Gastrocnemius medialis (tissue), 4 donors: Measurements from ENCODE around the gene RTN4RL1. TPM values are rescaled to one million over a fixed set of nuclear protein-coding genes. Genes with fewer than 3 reads are reported as not detected.

Source experiments
- ATAC-seq, 2 donors: fragments of 150-250 bp; one replicate each; pipeline ENCODE4 v1.9.1; 2016
- DNase-seq, 2 donors: peaks; one replicate each; pipeline ENCODE4 v3.0.0-alpha.2; 2019
- H3K27ac ChIP-seq, 4 donors: fragments of 200-600 bp; sonication (generic); 1 replicate in 1 of 4; 2 replicates in 3 of 4; pipeline ENCODE4 v1.5.1; 2016 to 2018; ENCODE audit warnings: mild to moderate bottlenecking in 2 of 4, moderate library complexity in 1 of 4
- H3K27me3 ChIP-seq, 3 donors: fragments of 200-600 bp; sonication (generic) in 2 of 3; 1 replicate in 1 of 3; 2 replicates in 2 of 3; pipeline versions ENCODE4 v1.5.1 to v1.6.0; 2016 to 2019; ENCODE audit warnings: mild to moderate bottlenecking in 1 of 3, moderate library complexity in 1 of 3
- H3K36me3 ChIP-seq, 2 donors: fragments of 200-600 bp; sonication (generic) in 1 of 2; one replicate each; pipeline ENCODE4 v1.5.1; 2017 to 2018
- H3K4me1 ChIP-seq, 2 donors: fragments of 200-600 bp; sonication (generic) in 1 of 2; one replicate each; pipeline ENCODE4 v1.5.1; 2016 to 2017; ENCODE audit warnings: mild to moderate bottlenecking in 2 of 2
- H3K4me3 ChIP-seq, 4 donors: fragments of 200-600 bp; sonication (generic) in 3 of 4; 1 replicate in 1 of 4; 2 replicates in 3 of 4; pipeline ENCODE4 v1.5.1; 2016 to 2019; ENCODE audit warnings: mild to moderate bottlenecking in 2 of 4
- H3K9me3 ChIP-seq, 3 donors: fragments of 200-600 bp; sonication (generic) in 2 of 3; 1 replicate in 1 of 3; 2 replicates in 2 of 3; pipeline ENCODE4 v1.5.1; 2016 to 2019
- CTCF ChIP-seq, 5 experiments: fragments of 450-650 bp in 3 of 5; fragments of 200-600 bp in 2 of 5; sonication (generic) in 2 of 5; IDR thresholded peaks in 4 of 5; conservative IDR thresholded peaks in 1 of 5; 1 replicate in 4 of 5; 2 replicates in 1 of 5; pipeline ENCODE4 v1.5.1; 2016 to 2019; ENCODE audit warnings: antibody characterized with exemption in 5 of 5, mild to moderate bottlenecking in 3 of 5, moderate library complexity in 3 of 5
- POLR2A ChIP-seq, 2 donors: fragments of 450-650 bp; IDR thresholded peaks; one replicate each; pipeline ENCODE4 v1.6.1; 2017; ENCODE audit warnings: antibody characterized with exemption in 2 of 2, mild to moderate bottlenecking in 2 of 2, moderate library complexity in 2 of 2
- in situ Hi-C, 4 donors: fragments of 200-750 bp; cut with MboI; loops; one replicate each; pipeline versions ENCODE4 v1.15.0 to v1.8.0; 2017; ENCODE audit warnings: low sequenced_read_pairs in 4 of 4
- intact Hi-C: fragments of 100-400 bp; cut with DNase I; formaldehyde crosslinking; loops from one replicate; pipeline ENCODE4 v1.15.1; 2023; ENCODE audit warnings: low total_unique reads
- total RNA-seq, 4 donors: library from RNA; depleted of rRNA; stranded (reverse); fragments of >200 nt; gene quantifications; one replicate each; pipeline versions ENCODE4 v1.1.0 to v1.2.3, GENCODE V29; 2016

The RTN4RL1 gene
- total RNA-seq, 4 donors from 2014 or later = 0.31 to 1.7 (median 1.2) TPM

GRCh38 chr17:1959871-1960544 is 65.1 kb downstream of the RTN4RL1 start:
- in situ Hi-C loops = no loop called here
- Histone ChIP-seq H3K27ac (no peak overlapping the region), H3K4me1 (no peaks in the 10 kb centered on the region), H3K4me3 (no peak overlapping the region), H3K36me3 (no peaks in the 10 kb centered on the region), H3K9me3 (no peaks in the 10 kb centered on the region), H3K27me3 (no peaks in the 10 kb centered on the region)
- DNase-seq (no peak), ATAC-seq (peak in 1 of 2 donors; percentile 45)
- TF ChIP-seq CTCF (IDR thresholded peaks at IDR 0.05 in 4 of 5, conservative IDR thresholded peaks at IDR 0.05 in 1 of 5) (no peak), POLR2A (IDR thresholded peaks at IDR 0.05) (no peak)
- intact Hi-C loops = no loop called here

- H3K27me3 ChIP-seq = no peaks in the 10 kb centered on the region
- in situ Hi-C loops = no loop called here
- no peak for ATAC-seq
Measured at GRCh38 chr17:1958134-1958881, 66.8 kb downstream of the RTN4RL1 start.

GRCh38 chr17:1957037-1957436 is 68.1 kb downstream of the RTN4RL1 start:
- no peaks in the 10 kb centered on the region for H3K4me1 ChIP-seq
- H3K36me3 ChIP-seq = no peaks in the 10 kb centered on the region
- H3K27ac ChIP-seq = no peak overlapping the region
- ATAC-seq (no peak), DNase-seq (no peak)
- in situ Hi-C loops (no loop called here), intact Hi-C loops (no loop called here)
- no peaks in the 10 kb centered on the region for H3K27me3 ChIP-seq
- no peaks in the 10 kb centered on the region for H3K9me3 ChIP-seq
- TF ChIP-seq CTCF (IDR thresholded peaks at IDR 0.05 in 4 of 5, conservative IDR thresholded peaks at IDR 0.05 in 1 of 5) (no peak), POLR2A (IDR thresholded peaks at IDR 0.05) (no peak)
- no peak overlapping the region for H3K4me3 ChIP-seq

More at GRCh38 chr17:1958134-1958881, 66.8 kb downstream of the RTN4RL1 start:
- H3K4me1 ChIP-seq = no peaks in the 10 kb centered on the region
- no peaks in the 10 kb centered on the region for H3K36me3 ChIP-seq
- no peak overlapping the region for H3K27ac ChIP-seq
- TF ChIP-seq CTCF (IDR thresholded peaks at IDR 0.05 in 4 of 5, conservative IDR thresholded peaks at IDR 0.05 in 1 of 5) (no peak), POLR2A (IDR thresholded peaks at IDR 0.05) (no peak)
- intact Hi-C loops = no loop called here
- H3K9me3 ChIP-seq = no peaks in the 10 kb centered on the region
- DNase-seq = no peak
- H3K4me3 ChIP-seq = no peak overlapping the region

- Histone ChIP-seq H3K36me3 (no peaks in the 10 kb centered on the region), H3K4me1 (no peaks in the 10 kb centered on the region), H3K4me3 (no peak overlapping the region), H3K9me3 (no peaks in the 10 kb centered on the region), H3K27ac (no peak overlapping the region), H3K27me3 (no peaks in the 10 kb centered on the region)
- ATAC-seq = no peak
- no peak for DNase-seq
- intact Hi-C loops (no loop called here), in situ Hi-C loops (no loop called here)
- TF ChIP-seq CTCF (IDR thresholded peaks at IDR 0.05 in 4 of 5, conservative IDR thresholded peaks at IDR 0.05 in 1 of 5) (no peak), POLR2A (IDR thresholded peaks at IDR 0.05) (no peak)
Measured at GRCh38 chr17:1956134-1956533, 69.0 kb downstream of the RTN4RL1 start.
